Astrocyte of the cerebellum (primary cell): ENCODE measurements around the gene TPI1.

Experiments
- DNase-seq: peaks from one replicate; pipeline ENCODE4 v3.0.0-alpha.2; 2011; ENCODE audit warnings: low read depth
- H3K4me3 ChIP-seq: 2 replicates; pipeline ENCODE4 v1.5.1; 2011; ENCODE audit warnings: mild to moderate bottlenecking, low read depth, low read length, moderate library complexity
- CTCF ChIP-seq: IDR thresholded peaks from 2 replicates; pipeline ENCODE4 v1.5.1; 2012; ENCODE audit warnings: low read length, low read depth, moderate library complexity, mild to moderate bottlenecking; ENCODE audit errors: missing control alignments
- in situ Hi-C: cut with HindIII; loops from 2 replicates; pipeline ENCODE4 v1.10.0; 2017; ENCODE audit warnings: low sequenced_read_pairs

The TPI1 gene

GRCh38 chr12:6829536-6830220, 37.7 kb upstream of the TPI1 start:
- DNase-seq = no peak
- in situ Hi-C loops = no loop called here
- peak overlapping the region; percentile 92 for H3K4me3 ChIP-seq
- TF ChIP-seq CTCF = peak; percentile 42

GRCh38 chr12:6830286-6830890, 36.9 kb upstream of the TPI1 start:
- DNase-seq = no peak
- H3K4me3 ChIP-seq = peak overlapping the region; percentile 92
- in situ Hi-C loops = no loop called here
- TF ChIP-seq CTCF = no peak

GRCh38 chr12:6830999-6831398, 36.3 kb upstream of the TPI1 start:
- no peak for TF ChIP-seq CTCF
- no peak overlapping the region for H3K4me3 ChIP-seq
- in situ Hi-C loops = no loop called here
- no peak for DNase-seq

GRCh38 chr12:6831450-6831995, 35.8 kb upstream of the TPI1 start:
- in situ Hi-C loops = no loop called here
- no peak for TF ChIP-seq CTCF
- H3K4me3 ChIP-seq = no peak overlapping the region
- no peak for DNase-seq

GRCh38 chr12:6832125-6832524, 35.2 kb upstream of the TPI1 start:
- no peak overlapping the region for H3K4me3 ChIP-seq
- no peak for DNase-seq
- in situ Hi-C loops = no loop called here
- TF ChIP-seq CTCF = no peak

GRCh38 chr12:6833189-6833890, 34.0 kb upstream of the TPI1 start:
- no peak for DNase-seq
- no peak for TF ChIP-seq CTCF
- H3K4me3 ChIP-seq = no peak overlapping the region
- in situ Hi-C loops = no loop called here
